GM19351 (cell line): ENCODE results near the gene SLC25A42.
"Not testable (repeated sequence)": the region's sequence is repeated elsewhere in the genome, so short reads cannot be mapped to it uniquely, and the experiment has no call there.

ENCODE experiments used
- ATAC-seq: cut with Tn5 transposase; IDR thresholded peaks from one replicate; pipeline ENCODE4 v1.9.1; 2021; ENCODE audit warnings: mild to moderate bottlenecking, moderate library complexity; ENCODE audit not compliant: unreplicated experiment

The SLC25A42 gene

DNA sequence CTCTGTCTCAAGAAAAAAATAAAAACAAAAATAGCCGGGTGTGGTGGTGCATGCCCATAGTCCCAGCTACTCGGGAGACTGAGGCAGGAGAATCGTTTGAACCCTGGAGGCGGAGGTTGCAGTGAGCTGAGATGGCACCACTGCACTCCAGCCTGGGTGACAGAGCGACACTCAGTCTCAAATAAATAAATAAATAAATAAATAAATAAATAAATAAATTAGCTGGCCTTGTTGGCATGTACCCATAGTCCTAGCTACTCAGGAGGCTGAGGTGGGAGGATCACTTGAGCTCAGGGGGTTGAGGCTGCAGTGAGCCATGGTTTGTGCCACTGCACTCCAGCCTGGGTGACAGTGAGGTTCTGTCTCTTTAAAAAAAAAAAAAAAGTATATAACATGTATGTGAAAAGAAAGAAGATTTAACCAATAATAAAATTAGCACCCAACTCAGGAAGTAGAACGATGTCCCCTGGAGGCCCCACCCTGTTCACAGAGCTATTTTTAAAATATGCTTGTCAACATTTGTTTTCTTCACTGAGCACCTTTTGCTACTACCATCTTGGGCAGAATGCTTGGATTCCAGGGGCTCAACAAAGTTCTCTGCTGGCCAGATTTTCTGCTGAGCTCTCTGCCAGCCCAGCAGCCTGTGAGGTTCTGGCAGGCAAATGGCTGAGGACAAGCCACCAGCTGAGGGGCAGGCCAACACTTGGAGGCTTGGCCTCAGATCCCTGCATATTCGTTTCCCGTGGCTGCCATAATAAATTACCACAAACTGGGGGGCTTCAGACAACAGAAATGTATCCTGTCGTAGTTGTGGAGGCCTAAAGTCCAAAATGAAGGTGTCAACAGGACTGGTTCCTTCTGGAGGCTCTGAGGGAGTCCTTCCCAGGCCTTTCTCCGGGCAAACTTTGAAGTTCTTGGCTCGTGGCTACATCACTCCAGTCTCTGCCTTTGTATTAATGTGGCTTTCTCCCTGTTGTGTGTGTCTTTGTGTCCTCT lies 5.2 kb downstream of the SLC25A42 start:
- no peak for ATAC-seq

DNA sequence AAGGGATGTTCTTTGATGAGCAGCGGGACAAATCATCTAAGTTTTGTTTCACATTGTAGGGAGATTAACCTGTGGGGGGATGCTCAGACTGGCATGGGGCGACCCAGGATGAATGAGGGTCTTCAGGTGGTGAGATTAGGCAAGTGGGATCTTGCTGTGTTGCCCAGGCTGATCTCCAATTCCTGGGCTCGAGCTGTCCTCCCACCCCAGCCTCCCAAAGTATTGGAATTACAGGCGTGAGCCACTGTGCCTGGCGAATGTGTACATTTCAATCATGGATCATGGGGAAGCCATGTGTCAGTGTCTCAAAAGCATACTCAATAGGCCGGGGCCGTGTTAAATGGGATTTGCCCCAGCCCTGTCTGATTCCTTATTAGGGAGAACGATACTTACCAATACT lies 8.1 kb downstream of the SLC25A42 start:
- no peak for ATAC-seq

DNA sequence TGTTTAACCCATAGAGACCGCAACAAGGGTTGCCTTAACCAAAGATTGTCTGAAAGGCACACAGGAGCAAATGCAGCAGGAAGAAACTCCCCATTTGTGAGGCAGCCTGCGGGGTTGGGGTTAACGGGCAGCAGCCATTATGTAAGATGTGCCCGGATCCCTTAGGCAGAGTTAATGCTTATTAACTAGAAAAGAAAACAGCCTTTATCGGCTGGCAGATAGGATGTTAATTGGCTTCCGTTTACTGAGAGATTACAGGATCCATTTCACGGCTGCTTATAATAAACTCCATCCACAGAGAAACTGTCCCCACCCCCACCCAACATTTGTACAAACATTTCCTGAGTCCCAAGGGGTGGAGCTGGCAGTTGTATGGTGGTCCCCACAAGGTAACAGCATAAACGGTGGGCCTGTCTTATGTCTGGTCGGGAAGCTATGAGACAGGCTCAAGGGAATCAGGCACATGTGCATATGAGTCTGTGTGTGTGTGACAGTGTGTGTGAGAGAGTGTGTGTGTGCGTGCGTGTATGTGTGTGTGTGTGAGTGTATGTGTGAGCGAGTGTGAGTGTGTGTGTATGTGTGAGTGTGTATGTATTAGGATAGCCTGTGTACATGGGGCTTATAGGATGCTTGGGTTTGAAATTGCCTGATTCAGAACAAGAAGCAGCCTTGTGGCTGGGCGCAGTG lies 10.5 kb downstream of the SLC25A42 start:
- ATAC-seq: no peak

DNA sequence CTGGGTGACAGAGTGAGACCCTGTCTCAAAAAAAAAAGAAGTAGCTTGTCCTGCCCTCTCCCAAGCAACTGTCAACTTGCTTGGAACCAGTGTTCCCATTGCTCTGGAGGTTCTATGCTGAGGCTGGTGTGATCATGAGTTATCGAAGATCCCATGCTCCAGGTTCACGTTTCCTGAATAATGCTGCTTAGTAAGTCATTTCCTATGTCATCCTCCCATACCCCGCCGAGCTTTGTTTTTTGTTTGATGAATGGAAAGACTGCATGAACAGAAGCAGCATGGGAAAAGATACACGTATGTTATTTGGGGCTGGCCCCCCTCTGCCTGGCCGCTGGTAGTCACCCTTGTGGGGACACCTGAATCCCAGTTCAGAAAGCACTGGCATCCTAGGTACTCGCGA lies 11.3 kb downstream of the SLC25A42 start:
- ATAC-seq: no peak

DNA sequence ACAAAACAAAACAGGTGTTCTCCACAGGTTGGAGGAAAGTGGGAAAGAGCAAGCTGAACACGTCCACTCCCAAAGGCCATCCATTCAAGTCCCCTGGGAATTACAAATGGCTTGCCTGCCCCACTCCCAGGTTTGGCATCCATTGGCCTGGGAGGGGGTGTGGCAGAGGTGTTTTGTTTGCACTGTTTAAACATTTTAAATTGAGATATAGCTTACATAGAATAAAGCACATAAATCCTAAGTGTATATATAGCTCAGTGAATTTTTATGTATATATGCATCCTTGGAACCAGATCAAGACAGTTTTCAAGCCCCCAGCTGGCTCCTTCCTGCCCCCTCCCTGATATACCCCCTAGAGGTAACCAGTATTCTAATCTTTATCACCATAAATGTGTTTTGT lies 12.7 kb downstream of the SLC25A42 start:
- ATAC-seq: no peak

DNA sequence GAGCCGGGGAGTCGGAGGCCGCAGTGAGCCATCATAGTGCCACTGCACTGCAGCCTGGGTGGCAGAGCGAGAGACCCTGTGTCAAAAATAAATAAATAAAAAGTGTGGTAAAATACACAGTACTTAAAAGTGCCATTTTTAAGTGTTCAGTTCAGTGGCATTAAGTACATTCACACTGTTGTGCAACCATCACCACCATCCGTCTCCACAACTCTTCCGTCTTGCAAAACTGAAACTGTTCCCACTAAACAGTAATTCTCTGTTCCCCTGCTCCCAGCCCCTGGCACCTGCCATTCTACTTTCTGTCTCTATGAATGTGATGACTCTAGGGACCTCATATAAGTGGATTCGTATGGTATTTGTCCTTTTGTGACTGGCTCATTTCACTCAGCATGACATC lies 13.3 kb downstream of the SLC25A42 start:
- ATAC-seq: no peak

DNA sequence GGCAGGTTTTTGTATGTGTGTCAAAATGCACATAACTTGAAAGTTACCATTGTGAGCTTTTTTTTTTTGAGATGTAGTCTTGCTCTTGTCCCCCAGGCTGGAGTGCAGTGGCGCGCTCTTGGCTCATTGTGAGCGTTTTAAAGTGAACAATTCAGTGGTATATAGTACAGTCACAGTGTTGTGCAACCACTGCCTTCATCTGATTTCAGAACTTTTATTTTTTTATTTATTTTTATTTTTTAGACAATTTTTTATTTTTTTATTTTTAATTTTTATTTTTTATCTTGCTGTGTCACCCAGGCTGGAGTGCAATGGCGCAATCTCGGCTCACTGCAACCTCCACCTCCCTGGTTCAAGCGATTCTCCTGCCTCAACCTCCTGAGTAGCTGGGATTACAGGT lies 15.0 kb downstream of the SLC25A42 start:
- ATAC-seq: no peak

DNA sequence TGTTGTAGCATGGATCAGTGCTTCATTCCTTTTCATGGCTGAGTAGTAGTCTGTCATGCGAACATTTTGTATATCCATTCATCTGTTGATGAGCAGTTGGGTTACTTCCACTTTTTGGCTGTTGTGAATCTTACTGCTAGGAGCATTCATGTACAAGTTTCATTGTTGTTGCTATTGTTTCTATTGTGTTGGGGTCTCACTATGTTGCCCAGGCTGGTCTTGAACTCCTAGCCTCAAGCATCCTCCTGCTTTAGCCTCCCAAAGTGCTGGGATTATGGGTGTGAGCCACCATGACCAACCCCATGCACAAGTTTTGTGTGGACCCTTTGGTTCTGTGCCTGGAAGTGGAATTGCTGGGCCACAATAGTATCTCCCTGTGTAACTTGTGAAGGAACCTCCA lies 15.8 kb downstream of the SLC25A42 start:
- ATAC-seq: no peak

DNA sequence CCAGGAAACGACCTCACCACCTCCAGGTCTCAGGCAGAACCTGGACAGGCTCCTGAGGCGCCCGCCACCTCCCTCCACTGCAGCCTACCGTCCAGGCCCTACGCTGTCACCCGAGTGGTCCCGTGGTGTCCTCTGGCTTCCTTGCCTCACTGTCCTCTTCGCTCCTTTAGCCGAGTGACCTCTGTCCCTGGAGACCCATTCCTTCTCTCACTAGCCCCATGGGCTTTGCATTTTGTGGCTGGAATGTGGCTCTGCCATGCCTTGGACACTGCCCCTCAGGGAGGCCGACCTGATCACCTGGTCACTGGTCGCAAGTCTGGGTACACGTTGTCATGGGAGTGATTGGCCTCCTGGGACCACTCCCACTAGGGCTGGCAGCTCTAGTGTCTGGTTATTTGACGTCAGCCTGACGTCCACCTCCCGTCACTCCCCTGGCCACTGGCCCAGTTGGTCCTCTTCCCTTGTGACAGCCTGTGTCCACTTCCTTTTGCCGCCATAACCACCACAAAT lies 17.9 kb downstream of the SLC25A42 start:
- no peak for ATAC-seq

DNA sequence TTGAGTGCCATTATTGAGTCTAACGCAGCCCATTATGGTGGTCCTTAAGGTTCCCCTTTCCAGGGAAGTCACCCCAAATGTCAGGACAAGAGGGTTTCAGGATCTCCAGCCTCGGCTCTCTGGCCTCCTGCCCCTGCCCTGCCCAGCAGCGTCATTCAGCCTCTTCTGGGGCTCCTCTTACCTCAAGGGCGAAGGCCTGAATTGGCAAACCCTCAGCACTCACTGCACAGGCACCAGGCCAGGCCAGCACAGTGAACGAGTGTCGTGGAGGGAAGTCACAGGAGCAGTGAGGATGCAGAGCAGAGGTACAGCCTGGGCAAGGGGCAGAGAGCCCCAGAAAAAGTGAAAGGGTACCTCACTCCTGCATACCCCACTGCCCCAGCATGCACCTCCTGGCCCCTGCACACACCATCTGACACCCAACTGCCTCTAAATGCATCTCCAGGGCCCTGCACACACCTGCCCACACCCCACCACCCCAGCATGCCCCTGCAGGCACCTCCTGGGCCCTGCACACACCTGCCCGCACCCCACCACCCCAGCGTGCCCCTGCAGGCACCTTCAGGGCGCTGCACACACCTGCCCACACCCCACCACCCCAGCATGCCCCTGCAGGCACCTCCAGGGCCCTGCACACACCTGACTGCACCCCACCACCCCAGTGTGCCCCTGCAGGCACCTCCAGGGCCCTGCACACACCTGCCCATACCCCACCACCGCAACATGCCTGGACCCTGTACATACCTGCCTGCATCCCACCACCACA lies 19.8 kb downstream of the SLC25A42 start:
- ATAC-seq: no peak

DNA sequence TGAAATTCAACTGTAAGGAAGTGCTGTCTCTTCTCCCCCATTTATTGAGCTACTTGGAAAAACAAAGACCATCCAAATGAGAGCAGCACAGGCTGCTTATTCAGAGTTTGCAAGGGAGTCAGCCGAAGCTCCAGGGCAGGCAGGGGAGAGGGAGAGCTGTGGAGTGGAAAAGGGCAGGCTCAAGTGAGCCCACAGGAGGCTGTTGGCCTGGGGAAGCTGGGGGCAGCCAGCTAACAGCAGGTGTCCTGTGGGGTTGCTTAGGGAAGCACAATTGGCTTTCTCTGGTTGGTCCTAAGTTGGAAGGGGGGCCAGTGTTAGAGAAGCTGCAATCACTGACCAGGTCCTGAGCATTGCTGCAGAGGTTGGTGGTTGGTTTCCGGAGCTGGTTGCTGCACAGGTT lies 23.9 kb downstream of the SLC25A42 start:
- no peak for ATAC-seq

DNA sequence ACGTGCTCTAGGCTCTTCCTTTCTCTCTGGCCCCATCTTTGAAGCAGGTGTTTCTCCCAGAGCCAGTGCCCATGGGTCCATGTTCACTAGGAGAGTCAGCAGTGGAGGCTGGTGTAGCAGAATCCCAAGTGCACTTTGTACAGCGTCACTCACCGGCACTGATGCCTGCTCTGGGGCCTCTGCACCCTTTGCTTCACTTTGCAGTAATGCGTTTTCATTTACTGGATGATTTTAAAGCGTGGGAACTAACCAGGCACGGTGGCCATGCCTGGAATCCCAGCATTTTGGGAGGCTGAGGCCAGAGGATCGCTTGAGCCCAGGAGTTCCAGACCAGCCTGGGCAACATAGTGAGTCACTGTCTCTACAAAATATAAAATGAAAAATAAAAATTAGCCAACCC lies 30.7 kb downstream of the SLC25A42 start:
- ATAC-seq: no peak

DNA sequence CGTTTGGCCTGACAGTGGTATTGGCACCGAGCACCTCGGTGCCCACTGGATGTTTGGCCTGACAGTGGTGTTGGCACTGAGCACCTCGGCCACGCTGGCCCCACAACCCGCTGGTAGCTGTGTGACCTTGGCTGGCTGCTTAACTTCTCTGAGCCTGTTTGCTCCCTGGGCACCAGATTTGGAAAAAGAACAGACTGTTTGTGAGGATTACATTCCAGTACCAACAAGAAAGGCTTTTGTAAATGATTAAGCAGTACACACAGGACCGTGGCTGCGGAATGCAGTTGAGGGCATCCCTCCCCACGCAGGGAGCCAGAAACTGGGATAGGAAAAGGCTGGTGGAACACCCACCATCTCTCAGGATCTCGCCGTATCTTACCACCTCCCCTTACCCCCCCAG lies 31.9 kb downstream of the SLC25A42 start:
- ATAC-seq: no peak

DNA sequence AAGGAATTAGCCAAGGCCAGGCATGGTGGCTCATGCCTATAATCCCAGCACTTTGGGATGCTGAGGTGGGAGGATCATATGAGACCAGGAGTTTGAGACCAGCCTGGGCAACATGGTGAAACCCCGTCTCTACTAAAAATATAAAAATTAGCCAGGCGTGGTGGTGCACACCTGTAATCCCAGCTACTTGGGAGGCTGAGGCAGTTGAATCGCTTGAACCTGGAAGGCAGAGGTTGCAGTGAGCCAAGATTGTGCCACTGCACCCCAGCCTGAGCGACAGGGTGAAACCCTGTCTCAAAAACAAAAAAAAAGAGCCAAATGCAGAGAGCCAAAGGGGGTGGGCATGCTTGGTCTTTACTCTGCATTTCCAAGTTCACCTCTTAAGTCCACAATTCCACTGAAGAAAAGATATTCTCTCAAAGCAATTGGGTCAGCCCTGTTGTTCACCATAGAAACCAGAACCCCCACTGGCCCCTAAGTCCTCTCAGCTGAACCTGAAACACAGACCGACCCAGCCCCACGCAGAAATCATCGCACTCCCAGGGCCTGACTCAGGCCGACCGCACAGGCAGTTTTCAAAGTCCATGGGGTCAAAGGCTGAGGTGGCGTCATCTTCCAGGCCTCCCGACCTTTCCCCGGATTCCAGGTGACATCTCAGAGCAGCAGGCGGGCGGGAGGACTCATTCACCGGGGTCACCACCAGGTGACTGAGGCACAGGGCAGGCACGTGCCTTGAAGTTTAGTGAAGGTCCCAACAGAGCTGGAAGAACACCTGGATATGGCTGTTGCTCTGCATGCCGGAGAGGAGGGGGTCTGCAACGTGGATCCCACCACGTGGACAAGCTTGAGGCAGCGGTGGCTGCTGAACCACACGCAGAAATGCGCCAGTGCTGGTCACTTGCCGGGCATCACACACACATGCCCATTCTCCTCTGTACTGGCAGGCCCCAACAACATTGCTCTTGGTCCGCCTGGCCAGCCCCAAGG lies 33.1 kb downstream of the SLC25A42 start:
- no peak for ATAC-seq

DNA sequence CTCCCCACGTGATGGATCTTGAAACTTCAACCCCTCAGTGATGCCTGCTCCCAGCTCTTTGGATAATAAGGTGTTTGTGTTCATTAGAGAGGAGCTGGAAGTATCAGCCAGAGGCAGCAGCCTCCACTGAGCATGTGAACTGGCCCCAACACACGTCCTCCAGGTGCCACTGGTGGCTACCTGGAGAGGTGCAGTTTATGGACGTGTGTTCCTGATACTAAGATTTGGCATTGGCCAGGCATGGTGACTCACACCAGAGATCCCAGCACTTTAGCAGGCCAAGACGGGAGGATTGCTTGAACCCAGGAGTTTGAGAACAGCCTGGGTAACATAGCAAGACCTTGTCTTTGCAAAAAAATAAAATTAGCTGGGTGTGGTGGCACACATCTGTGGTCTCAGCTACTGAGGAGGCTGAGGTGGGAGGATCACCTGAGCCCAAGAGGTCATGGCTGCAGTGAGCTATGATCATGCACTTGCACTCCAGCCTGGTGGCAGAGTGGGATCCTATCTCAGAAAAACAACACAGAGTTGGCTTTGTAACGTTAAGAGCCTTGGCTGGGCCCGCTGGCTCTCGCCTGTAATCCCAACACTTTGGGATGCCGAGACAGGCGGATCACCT lies 34.4 kb downstream of the SLC25A42 start:
- ATAC-seq: no peak

DNA sequence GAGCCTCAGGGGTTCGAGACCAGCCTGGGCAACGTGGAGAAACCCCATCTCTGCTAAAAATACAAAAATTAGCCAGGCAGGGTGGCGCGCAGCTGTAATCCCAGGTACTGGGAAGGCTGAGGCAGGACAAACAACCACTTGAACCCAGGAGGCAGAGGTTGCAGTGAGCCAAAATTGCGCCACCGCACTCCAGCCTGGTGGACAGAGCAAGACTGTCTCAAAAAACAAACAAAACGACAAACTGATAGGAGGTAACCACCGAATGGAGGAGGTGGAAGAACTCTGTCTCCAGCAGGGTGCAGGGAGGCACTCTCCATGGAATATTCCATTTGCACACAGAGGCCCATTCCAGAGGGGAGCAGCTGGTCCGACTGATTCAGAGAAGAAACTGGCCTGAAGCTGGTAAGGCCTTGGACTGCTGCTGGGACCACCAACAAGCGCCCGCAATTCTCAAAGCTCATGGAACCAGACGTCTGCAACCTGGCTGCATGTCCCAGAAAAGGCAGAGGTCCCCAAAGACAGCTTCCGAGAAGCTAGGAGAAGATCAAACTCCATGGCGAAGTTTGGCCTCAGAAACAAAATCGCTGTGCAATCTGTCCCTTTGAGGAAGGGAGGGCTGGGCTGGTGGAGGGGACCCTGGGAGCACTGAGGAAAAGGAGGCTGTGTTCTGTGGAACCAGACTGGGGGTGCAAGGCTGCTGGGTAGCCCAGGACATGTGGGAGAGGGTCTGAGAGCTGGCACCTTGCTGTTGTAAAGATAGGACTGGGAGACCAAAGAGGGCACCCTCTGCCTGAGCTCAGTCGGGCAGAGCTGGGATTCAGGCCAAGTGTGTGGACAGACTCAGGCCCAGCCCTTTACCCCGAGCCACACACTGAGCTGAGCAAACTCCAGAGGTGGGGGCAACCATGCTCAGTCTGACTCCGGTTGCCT lies 35.2 kb downstream of the SLC25A42 start:
- ATAC-seq: no peak

DNA sequence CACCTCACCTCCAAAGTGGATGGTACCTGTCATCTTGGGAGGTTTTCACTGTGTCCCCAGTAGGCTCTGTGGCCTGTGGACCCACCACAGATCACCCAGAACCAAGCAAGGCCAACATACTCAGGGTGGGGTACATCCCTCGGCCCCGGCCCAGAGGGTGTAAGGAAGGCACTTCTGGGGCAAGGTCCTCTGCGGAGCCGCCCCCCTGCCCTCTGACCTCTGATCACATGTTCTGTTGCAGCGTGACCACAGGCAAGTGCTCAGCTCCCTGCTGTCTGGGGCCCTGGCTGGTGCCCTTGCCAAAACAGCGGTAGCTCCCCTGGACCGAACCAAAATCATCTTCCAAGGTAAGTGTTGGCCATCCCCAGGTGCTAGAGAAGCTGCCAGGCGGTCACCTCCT lies 37.7 kb downstream of the SLC25A42 start:
- ATAC-seq: no peak

DNA sequence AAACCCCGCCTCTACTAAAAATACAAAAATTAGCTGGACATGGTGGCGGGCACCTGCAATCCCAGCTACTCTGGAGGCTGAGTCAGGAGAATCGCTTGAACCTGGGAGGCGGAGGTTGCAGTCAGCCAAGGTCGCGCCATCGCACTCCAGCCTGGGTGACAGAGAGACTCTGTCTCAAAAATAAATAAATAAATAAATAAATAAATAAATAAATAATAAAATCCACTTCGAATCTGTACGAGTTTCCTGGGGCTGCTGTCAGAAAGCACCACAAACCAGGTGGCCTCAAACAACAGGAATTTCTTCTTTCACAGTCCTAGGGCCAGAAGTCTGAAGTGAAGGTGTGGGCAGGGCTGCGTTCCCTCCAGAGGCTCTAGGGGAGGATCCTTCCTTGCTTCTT lies 38.8 kb downstream of the SLC25A42 start:
- not testable (repeated sequence) for ATAC-seq

DNA sequence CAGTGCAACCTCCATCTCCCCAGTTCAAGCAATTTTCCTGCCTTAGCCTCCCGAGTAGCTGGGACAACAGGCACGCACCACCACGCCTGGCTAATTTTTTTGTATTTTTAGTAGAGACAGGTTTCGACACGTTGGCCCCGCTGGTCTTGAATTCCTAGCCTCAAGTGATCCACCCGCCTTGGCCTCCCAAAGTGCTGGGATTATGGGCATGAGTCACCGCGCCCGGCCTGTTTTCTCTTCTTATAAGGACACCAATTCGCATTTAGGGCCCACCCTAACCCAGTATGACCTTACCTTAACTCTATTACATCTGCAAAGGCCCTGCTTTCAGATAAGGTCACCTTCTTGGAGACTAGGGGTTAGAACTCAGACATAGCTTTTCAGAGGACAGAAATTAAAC lies 39.4 kb downstream of the SLC25A42 start:
- no peak for ATAC-seq
